AG10803 (cell line): ENCODE data around the gene RIMBP2.

Experiments
- DNase-seq: peaks from one replicate; pipeline ENCODE4 v3.0.0; 2010; ENCODE audit warnings: low read depth
- H3K4me3 ChIP-seq: 2 replicates; pipeline ENCODE4 v1.5.1; 2011; ENCODE audit warnings: mild to moderate bottlenecking, low read length, control low read depth
- CTCF ChIP-seq: conservative IDR thresholded peaks from 2 replicates; pipeline ENCODE4 v1.5.1; 2011; ENCODE audit warnings: mild to moderate bottlenecking, low read length, control low read depth, inconsistent platforms

The RIMBP2 gene

GRCh38 chr12:130487636-130488357, 228.3 kb downstream of the RIMBP2 start:
- TF ChIP-seq CTCF: no peak
- no peak for DNase-seq
- H3K4me3 ChIP-seq: no peak overlapping the region

- TF ChIP-seq CTCF: no peak
- DNase-seq: no peak
- H3K4me3 ChIP-seq: no peak overlapping the region
Measured at GRCh38 chr12:130486891-130487416, 229.1 kb downstream of the RIMBP2 start.

- no peak for DNase-seq
- TF ChIP-seq CTCF: no peak
- H3K4me3 ChIP-seq: no peak overlapping the region
Measured at GRCh38 chr12:130486146-130486435, 230.0 kb downstream of the RIMBP2 start.

GRCh38 chr12:130485291-130486145, 230.6 kb downstream of the RIMBP2 start:
- no peak for DNase-seq
- no peak overlapping the region for H3K4me3 ChIP-seq
- no peak for TF ChIP-seq CTCF

GRCh38 chr12:130484221-130484620, 231.9 kb downstream of the RIMBP2 start:
- H3K4me3 ChIP-seq: no peak overlapping the region
- DNase-seq: no peak
- no peak for TF ChIP-seq CTCF

GRCh38 chr12:130483616-130484180, 232.4 kb downstream of the RIMBP2 start:
- no peak overlapping the region for H3K4me3 ChIP-seq
- DNase-seq: no peak

More at GRCh38 chr12:130483616-130484180, 232.4 kb downstream of the RIMBP2 start:
- no peak for TF ChIP-seq CTCF
